RWPE2 (cell line): ENCODE measurements around the gene LRIG1.

Experiments
- ATAC-seq: fragments of 200-7000 bp; cut with Tn5 transposase; 3 replicates; pipeline ENCODE4 v1.9.1; 2021; ENCODE audit warnings: low read depth
- DNase-seq: peaks from one replicate; pipeline ENCODE4 v3.0.0-alpha.2; 2020; ENCODE audit warnings: low spot score
- H3K27ac ChIP-seq: fragments of 450-650 bp; 2 replicates; pipeline ENCODE4 v1.5.1; 2017; ENCODE audit warnings: mild to moderate bottlenecking; ENCODE audit not compliant: poor library complexity, severe bottlenecking
- H3K27me3 ChIP-seq: fragments of 250-450 bp; sonication (Bioruptor Pico); 2 replicates; pipeline ENCODE4 v1.5.1; 2021; ENCODE audit warnings: mild to moderate bottlenecking, moderate library complexity; ENCODE audit not compliant: insufficient read depth, poor library complexity, severe bottlenecking
- H3K36me3 ChIP-seq: fragments of 250-450 bp; sonication (Bioruptor Pico); 2 replicates; pipeline ENCODE4 v1.5.1; 2020; ENCODE audit warnings: low read depth, mild to moderate bottlenecking, moderate library complexity
- H3K4me1 ChIP-seq: fragments of 250-450 bp; sonication (Bioruptor Pico); 2 replicates; pipeline ENCODE4 v1.5.1; 2021; ENCODE audit warnings: mild to moderate bottlenecking, moderate library complexity; ENCODE audit not compliant: insufficient read depth, poor library complexity, severe bottlenecking
- H3K4me3 ChIP-seq: fragments of 250-450 bp; sonication (Bioruptor Pico); 2 replicates; pipeline ENCODE4 v1.5.1; 2021; ENCODE audit warnings: mild to moderate bottlenecking, moderate library complexity; ENCODE audit not compliant: severe bottlenecking
- H3K9me3 ChIP-seq: fragments of 250-450 bp; sonication (Bioruptor Pico); 2 replicates; pipeline ENCODE4 v1.5.1; 2021; ENCODE audit warnings: mild to moderate bottlenecking, moderate library complexity; ENCODE audit not compliant: severe bottlenecking
- CTCF ChIP-seq: fragments of 450-650 bp; IDR thresholded peaks from one replicate; pipeline ENCODE4 v1.5.1; 2017; ENCODE audit warnings: mild to moderate bottlenecking, moderate library complexity; ENCODE audit not compliant: poor library complexity, severe bottlenecking

The LRIG1 gene

GRCh38 chr3:66431494-66431893 is 69.3 kb downstream of the LRIG1 start:
- Histone ChIP-seq H3K27me3 (no peaks in the 10 kb centered on the region), H3K27ac (no peak overlapping the region), H3K36me3 (no peaks in the 10 kb centered on the region), H3K4me1 (peaks cover 12% of the 10 kb centered on the region), H3K9me3 (no peaks in the 10 kb centered on the region), H3K4me3 (no peak overlapping the region)
- TF ChIP-seq CTCF, result no peak
- no peak for DNase-seq
- no peak for ATAC-seq

- Histone ChIP-seq H3K36me3 (no peaks in the 10 kb centered on the region), H3K4me3 (no peak overlapping the region), H3K4me1 (peaks cover 12% of the 10 kb centered on the region), H3K9me3 (no peaks in the 10 kb centered on the region), H3K27ac (no peak overlapping the region), H3K27me3 (no peaks in the 10 kb centered on the region)
- DNase-seq (no peak), ATAC-seq (no peak)
- TF ChIP-seq CTCF, result no peak
Measured at GRCh38 chr3:66430876-66431275, 69.9 kb downstream of the LRIG1 start.

- H3K36me3 ChIP-seq, result no peaks in the 10 kb centered on the region
- TF ChIP-seq CTCF, result peak; percentile 22
- peaks cover 12% of the 10 kb centered on the region for H3K4me1 ChIP-seq
- DNase-seq, result no peak
- peak; percentile 99 for ATAC-seq
- H3K9me3 ChIP-seq, result no peaks in the 10 kb centered on the region
- no peak overlapping the region for H3K4me3 ChIP-seq
- no peaks in the 10 kb centered on the region for H3K27me3 ChIP-seq
- H3K27ac ChIP-seq, result peak overlapping the region; percentile 69
Measured at GRCh38 chr3:66428733-66429132, 72.1 kb downstream of the LRIG1 start.

- TF ChIP-seq CTCF, result no peak
- peak overlapping the region; percentile 69 for H3K27ac ChIP-seq
- no peaks in the 10 kb centered on the region for H3K27me3 ChIP-seq
- H3K4me1 ChIP-seq, result peaks cover 12% of the 10 kb centered on the region
- DNase-seq, result no peak
- H3K9me3 ChIP-seq, result no peaks in the 10 kb centered on the region
- no peaks in the 10 kb centered on the region for H3K36me3 ChIP-seq
- no peak overlapping the region for H3K4me3 ChIP-seq
- ATAC-seq, result no peak
Measured at GRCh38 chr3:66427951-66428474, 72.8 kb downstream of the LRIG1 start.

- ATAC-seq, result no peak
- peaks cover under 1% of the 10 kb centered on the region for H3K9me3 ChIP-seq
- H3K4me1 ChIP-seq, result peaks cover 12% of the 10 kb centered on the region
- H3K36me3 ChIP-seq, result no peaks in the 10 kb centered on the region; the same call in 1 of the 2 replicates
- DNase-seq, result no peak
- H3K27me3 ChIP-seq, result no peaks in the 10 kb centered on the region
- H3K27ac ChIP-seq, result no peak overlapping the region
- H3K4me3 ChIP-seq, result no peak overlapping the region
- no peak for TF ChIP-seq CTCF
Measured at GRCh38 chr3:66427352-66427751, 73.5 kb downstream of the LRIG1 start.
